GM12878 (cell line): Measurements from ENCODE around the gene PIGQ. TPM values are rescaled to one million over a fixed set of nuclear protein-coding genes. Genes with fewer than 3 reads are reported as not detected.

ENCODE experiments used
- CHD2 ChIP-seq: IDR thresholded peaks from 2 replicates; pipeline ENCODE4 v1.6.1; 2011; ENCODE audit warnings: low read depth, low read length, improper control_type of control experiment, borderline replicate concordance
- E4F1 ChIP-seq: fragments of 450-650 bp; IDR thresholded peaks from 2 replicates; pipeline ENCODE4 v1.6.1; 2018; ENCODE audit warnings: borderline replicate concordance, mild to moderate bottlenecking; ENCODE audit not compliant: partially characterized antibody
- EGR1 ChIP-seq, 2 experiments: IDR thresholded peaks; 1 replicate in 1 of 2; 2 replicates in 1 of 2; pipeline ENCODE4 v1.6.1; 2011 to 2012; ENCODE audit warnings: low read depth in 2 of 2, low read length in 2 of 2, borderline replicate concordance in 1 of 2, mild to moderate bottlenecking in 1 of 2, moderate library complexity in 1 of 2
- ELK1 ChIP-seq: IDR thresholded peaks from 2 replicates; pipeline ENCODE4 v1.6.1; 2012; ENCODE audit warnings: low read depth, low read length, improper control_type of control experiment
- EP300 ChIP-seq, 2 experiments: fragments of 150-350 bp in 1 of 2; IDR thresholded peaks; 2 replicates each; pipeline ENCODE4 v1.6.1; 2011 to 2012; ENCODE audit warnings: low read depth in 2 of 2, low read length in 2 of 2, borderline replicate concordance in 1 of 2, improper control_type of control experiment in 1 of 2, inconsistent platforms in 1 of 2; ENCODE audit not compliant: control insufficient read depth in 1 of 2
- NFXL1 ChIP-seq: fragments of 450-650 bp; IDR thresholded peaks from 2 replicates; pipeline ENCODE4 v1.6.1; 2017; ENCODE audit warnings: antibody characterized with exemption, mild to moderate bottlenecking, borderline replicate concordance
- NRF1 ChIP-seq: conservative IDR thresholded peaks from 2 replicates; pipeline ENCODE4 v1.6.1; 2011; ENCODE audit warnings: mild to moderate bottlenecking, low read depth, low read length, improper control_type of control experiment
- PKNOX1 ChIP-seq: fragments of 450-650 bp; IDR thresholded peaks from 2 replicates; pipeline ENCODE4 v1.6.1; 2016; ENCODE audit warnings: mild to moderate bottlenecking
- POLR2AphosphoS2 ChIP-seq: IDR thresholded peaks from 2 replicates; pipeline ENCODE4 v1.6.1; 2011; ENCODE audit warnings: low read depth, mild to moderate bottlenecking, low read length, improper control_type of control experiment, moderate library complexity
- PRDM15 ChIP-seq: fragments of 450-650 bp; formaldehyde crosslinking; IDR thresholded peaks from 2 replicates; pipeline ENCODE4 v1.4.0; 2020; ENCODE audit warnings: mild to moderate bottlenecking, moderate library complexity
- RB1 ChIP-seq: fragments of 450-650 bp; formaldehyde crosslinking; IDR thresholded peaks from 2 replicates; pipeline ENCODE4 v1.6.1; 2017; ENCODE audit warnings: mild to moderate bottlenecking, borderline replicate concordance
- RUNX3 ChIP-seq: IDR thresholded peaks from 2 replicates; pipeline ENCODE4 v1.6.1; 2012; ENCODE audit warnings: low read length, inconsistent platforms
- SRF ChIP-seq, 2 experiments: IDR thresholded peaks; 2 replicates each; pipeline ENCODE4 v1.6.1; 2011; ENCODE audit warnings: low read depth in 2 of 2, low read length in 2 of 2, mild to moderate bottlenecking in 1 of 2, moderate library complexity in 1 of 2
- SUPT20H ChIP-seq: IDR thresholded peaks from 2 replicates; pipeline ENCODE4 v1.6.1; 2011; ENCODE audit warnings: low read depth, mild to moderate bottlenecking, low read length, moderate library complexity, borderline replicate concordance; ENCODE audit not compliant: control insufficient read depth
- TARDBP ChIP-seq: IDR thresholded peaks from 2 replicates; pipeline ENCODE4 v1.6.1; 2016; ENCODE audit warnings: borderline replicate concordance
- ZBTB33 ChIP-seq: fragments of 450-650 bp; IDR thresholded peaks from 2 replicates; pipeline ENCODE4 v1.6.1; 2017; ENCODE audit warnings: mild to moderate bottlenecking
- ZNF24 ChIP-seq: fragments of 450-650 bp; IDR thresholded peaks from 2 replicates; pipeline ENCODE4 v1.6.1; 2017; ENCODE audit warnings: antibody characterized with exemption, mild to moderate bottlenecking
- ZSCAN29 ChIP-seq: fragments of 450-650 bp; IDR thresholded peaks from 2 replicates; pipeline ENCODE4 v1.6.1; 2017; ENCODE audit warnings: mild to moderate bottlenecking, moderate library complexity
- polyA plus RNA-seq, 11 experiments: library from polyadenylated mRNA; depleted of rRNA in 4 of 11; unstranded in 6 of 11; stranded (reverse) in 5 of 11; fragments of >200 nt; fragmentation: Nextera tagmentation in 4 of 11; fragmentation: Illumina TruSeq in 1 of 11; extraction: Ambion mirVana in 4 of 11; extraction: Trizol in 1 of 11; gene quantifications; 1 replicate in 1 of 11; 2 replicates in 10 of 11; pipeline versions ENCODE4 v1.2.1 to v1.2.3, GENCODE V29; 2011 to 2016; ENCODE audit warnings: inconsistent platforms in 2 of 11, missing spikeins in 2 of 11, low read depth in 1 of 11
- total RNA-seq, 4 experiments: library from RNA; depleted of rRNA in 3 of 4; stranded (reverse); fragments of >200 nt in 3 of 4; fragmentation: Illumina TruSeq in 1 of 4; extraction: Trizol in 1 of 4; gene quantifications; 2 replicates each; pipeline versions ENCODE4 v1.2.1 to v1.2.3, GENCODE V29; 2013 to 2021

Gene PIGQ
- total and polyA plus RNA-seq, 10 of the 15 experiments (the other 5 are each of a cell fraction or from before 2014, with no cell fraction given), result 1.8 to 31.3 (median 17.5) TPM; not detected in 1

- TF ChIP-seq SUPT20H (no peak), EGR1 (IDR thresholded peaks at IDR 0.05; ENCODE audit: borderline replicate concordance in 1 of 2, low read depth in 2 of 2, low read length in 2 of 2) (no peak), NFXL1 (0 out of 2 replicates have a peak, but pooled peaks have one; percentile 23), ZSCAN29 (no peak), E4F1 (no peak), PKNOX1 (peak; percentile 57; the same call in 1 of the 2 replicates), ZBTB33 (no peak), RUNX3 (peak; percentile 57; the same call in 1 of the 2 replicates), NRF1 (no peak), ELK1 (no peak), EP300 (IDR thresholded peaks at IDR 0.05; ENCODE audit: borderline replicate concordance in 1 of 2, control insufficient read depth in 1 of 2, low read depth in 2 of 2, low read length in 2 of 2) (peak; percentile 29 to 37; a peak in 1 of 4 replicates), RB1 (no peak), TARDBP (no peak), CHD2 (no peak; the same call in 1 of the 2 replicates), SRF (IDR thresholded peaks at IDR 0.05; ENCODE audit: low read depth in 2 of 2, low read length in 2 of 2) (no peak), ZNF24 (0 out of 2 replicates have a peak, but pooled peaks have one; percentile 5), POLR2AphosphoS2 (0 out of 2 replicates have a peak, but pooled peaks have one; percentile 13), PRDM15 (CRISPR knock-in tag) (no peak)
Observed at GRCh38 chr16:525520-526180, 44.1 kb upstream of the PIGQ start (continued).
